GM19328 (cell line): Measurements from ENCODE around the gene SLC6A4.
"Not testable (repeated sequence)": the region's sequence is repeated elsewhere in the genome, so short reads cannot be mapped to it uniquely, and the experiment has no call there.

Source experiments
- ATAC-seq: cut with Tn5 transposase; IDR thresholded peaks from one replicate; pipeline ENCODE4 v1.9.1; 2021; ENCODE audit warnings: mild to moderate bottlenecking, moderate library complexity; ENCODE audit not compliant: unreplicated experiment

Gene SLC6A4

DNA sequence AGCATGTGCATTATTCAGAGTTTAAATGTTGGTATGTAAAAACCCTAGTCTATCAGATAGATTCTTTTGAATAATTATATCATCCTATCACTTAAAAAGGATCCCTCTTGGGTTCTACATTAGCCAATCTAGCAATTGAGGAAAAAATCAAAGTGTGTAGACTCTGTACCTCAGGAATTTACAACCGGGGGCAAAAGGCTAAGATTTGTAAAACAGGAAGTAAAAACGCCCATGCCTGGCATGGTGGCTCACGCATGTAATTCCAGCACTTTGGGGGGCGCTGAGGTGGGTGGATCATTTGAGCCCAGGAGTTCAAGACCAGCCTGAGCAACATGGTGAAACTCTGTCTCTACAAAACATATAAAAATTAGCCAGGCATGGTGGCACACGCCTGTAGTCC, 58.6 kb downstream of the SLC6A4 start:
- no peak for ATAC-seq

GRCh38 chr17:30174556-30174955, 60.9 kb downstream of the SLC6A4 start:
- ATAC-seq: no peak

DNA sequence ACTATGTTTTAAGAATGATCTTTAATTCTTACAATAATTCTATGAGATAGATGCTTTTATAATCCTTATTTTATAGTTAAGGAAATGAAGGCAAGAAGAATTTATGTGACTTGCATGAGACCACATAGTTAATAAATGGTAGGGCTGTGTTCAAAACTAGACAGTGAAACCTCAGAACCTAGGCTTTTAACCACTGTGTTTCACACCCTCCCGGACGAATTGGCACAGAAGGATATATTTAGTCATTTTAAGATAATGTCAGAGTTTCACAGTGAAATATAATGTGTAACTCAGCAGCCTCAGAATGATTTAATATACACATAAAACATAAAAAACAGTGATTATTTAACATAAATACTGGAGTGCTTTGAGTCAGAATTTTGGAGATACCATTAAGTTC, 61.8 kb downstream of the SLC6A4 start:
- ATAC-seq: no peak

DNA sequence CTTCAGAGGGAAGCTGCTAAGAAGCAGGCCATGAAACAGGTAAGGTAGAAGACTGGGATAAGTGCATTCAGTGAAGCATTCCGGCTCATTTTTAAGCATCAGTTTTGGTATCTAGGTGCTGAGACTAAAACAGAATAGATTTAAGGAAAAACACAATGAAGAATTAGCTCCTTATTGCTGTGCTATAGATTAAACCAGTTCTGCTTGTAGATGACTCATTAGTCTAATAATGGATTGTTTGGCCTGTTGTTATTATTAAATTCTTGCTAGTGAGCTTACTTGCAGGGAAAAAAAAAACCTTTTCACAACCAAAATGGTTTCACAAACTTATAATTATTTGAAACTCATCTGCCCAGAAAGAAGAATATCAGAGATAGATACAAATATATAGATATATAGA, 62.9 kb downstream of the SLC6A4 start:
- ATAC-seq: no peak

DNA sequence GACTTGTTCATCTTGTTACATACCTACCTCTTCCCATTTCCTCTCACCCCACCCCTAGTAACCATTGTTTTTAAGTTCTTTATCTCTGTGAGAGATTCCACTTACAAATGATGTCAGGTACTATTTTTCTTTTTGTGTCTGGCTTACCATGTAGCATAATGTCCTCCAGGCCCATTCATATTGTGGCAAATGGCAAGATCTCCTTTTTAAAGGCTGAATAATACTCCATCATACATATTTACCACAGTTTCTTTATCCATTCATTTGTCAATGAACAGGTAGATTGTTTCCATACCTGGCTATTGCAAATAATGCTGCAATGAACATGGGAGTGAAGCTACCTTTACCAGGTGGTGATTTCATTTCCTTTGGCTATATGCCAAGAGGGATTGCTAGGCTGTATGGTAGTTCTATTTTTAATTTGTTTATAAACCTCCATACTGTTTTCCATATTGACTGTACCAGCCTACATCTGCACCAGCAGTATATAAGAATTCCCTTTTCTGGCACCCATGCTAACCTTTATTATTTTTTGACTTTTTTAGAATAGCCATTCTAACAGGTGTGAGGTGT, 65.0 kb downstream of the SLC6A4 start:
- ATAC-seq: no peak

DNA sequence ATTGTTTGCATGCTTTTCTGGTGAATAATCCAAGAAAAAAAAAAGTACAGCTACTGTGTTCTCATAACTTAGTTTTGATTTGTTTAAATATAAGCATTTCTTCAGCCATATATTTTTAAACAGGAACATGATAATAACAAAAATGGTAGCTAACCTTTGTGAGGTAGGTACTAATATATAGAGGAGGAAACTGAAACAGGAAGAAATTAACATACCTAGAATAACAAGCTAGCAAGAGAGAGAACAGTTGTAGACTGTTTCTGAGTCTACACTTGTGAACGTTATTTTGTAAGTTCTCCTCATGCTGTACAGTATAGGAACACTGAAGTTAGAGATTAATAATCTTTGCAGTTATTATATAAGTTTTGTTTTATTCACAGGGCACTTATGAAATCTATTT, 69.5 kb downstream of the SLC6A4 start:
- ATAC-seq: no peak

DNA sequence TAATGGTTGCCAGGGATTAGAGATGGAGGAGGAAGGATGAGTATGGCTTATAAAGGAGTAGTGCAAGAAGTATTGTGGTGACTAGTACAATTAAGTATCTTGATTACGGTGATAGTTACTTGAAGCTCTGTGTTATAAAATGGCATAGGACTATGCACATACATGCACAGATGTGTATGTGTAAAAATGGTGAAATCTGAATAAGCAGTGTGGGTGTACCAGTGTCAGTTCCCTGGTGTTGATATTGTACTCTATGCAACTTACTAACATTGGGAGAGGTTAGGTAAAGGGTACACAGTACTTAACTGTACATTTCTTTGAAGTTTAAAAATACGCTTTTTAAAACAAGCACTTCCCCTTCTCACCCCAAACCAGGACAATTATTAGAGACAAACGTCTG, 70.3 kb downstream of the SLC6A4 start:
- ATAC-seq: no peak

- no peak for ATAC-seq
Observed at GRCh38 chr17:30164531-30164930, 71.0 kb downstream of the SLC6A4 start.

- ATAC-seq: no peak
Observed at GRCh38 chr17:30161601-30162000, 73.9 kb downstream of the SLC6A4 start.

DNA sequence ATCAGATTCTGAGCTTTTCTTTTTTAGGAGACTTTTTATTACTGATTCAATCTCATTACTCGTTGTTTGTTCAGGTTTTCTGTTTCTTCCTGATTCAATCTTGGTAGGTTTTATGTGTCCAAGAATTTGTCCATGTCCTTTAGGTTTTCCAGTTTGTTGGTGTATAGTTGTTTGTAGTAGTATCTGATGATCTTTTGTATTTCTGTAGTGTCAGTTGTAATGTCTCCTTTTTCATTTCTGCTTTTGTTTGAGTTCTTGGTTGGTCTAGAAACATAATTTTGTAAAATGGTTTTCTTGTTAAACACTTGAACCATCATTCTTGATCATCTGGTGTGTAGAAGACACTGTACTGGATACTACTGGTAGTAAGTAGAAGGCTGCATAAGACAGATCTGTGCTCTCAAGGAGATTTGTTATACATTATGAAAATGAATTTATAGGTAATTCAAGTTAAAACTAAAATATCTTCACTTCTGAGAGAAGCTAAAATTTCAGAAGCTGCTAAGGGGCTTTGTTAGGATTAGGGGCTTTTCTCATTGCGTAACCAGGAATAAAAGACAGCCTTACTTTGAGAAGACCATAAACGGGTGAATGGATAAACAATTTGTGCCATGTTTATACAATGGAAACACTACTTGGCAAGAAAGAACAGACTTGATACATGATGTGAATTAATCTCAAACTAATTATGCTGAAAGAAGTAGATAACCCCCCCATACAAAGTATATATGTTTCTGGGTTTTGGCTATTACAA, 74.9 kb downstream of the SLC6A4 start:
- no peak for ATAC-seq

DNA sequence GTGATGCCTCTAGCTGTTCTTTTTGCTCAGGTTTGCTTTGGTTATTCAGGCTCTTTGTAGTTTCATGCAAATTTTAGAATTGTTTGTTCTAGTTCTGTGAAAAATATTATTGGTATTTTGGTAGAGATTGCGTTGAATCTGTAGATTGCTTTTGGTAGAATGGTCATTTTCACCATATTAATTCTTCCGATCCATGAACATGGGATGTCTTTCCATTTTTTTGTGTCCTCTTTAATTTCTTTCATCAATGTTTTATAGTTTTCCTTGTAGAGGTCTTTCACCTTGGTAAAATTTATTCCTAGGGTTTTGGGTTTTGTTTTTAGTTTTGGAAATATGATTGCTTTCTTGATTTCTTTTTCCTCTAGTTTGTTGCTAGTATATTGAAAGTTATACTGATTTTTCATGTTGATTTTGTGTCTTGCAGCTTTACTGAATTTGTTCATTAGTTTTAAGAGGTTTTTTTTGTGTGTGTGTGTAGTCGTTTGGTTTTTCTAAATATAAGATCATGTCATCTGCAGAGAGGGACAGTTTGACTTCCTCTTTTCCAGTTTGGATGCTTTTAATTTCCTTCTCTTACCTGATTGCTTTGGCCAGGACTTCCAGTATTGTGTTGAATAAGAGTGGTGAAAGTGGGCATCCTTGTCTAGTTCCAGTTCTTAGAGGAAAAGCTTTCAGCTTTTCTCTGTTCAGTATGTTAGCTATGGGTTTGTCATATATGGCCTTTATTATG, 76.4 kb downstream of the SLC6A4 start:
- no peak for ATAC-seq

DNA sequence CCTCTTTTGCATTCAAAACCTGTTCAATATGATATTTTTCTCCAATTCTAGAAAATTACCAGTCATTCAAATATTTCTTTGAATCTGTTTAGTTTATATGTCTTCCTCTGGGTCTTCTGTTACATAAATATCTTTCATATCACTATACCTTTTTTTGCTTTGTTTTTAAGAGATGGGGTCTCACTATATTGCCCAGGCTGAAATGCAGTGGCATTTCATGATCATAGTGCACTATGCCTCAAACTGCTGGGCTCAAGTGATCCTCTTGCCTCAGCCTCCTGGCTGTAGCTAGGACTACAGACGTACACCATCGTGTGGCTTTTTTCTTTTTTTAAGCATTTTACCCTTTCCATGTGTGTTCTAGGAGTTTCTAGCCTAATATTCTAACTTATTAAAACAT, 80.1 kb downstream of the SLC6A4 start:
- ATAC-seq: no peak

DNA sequence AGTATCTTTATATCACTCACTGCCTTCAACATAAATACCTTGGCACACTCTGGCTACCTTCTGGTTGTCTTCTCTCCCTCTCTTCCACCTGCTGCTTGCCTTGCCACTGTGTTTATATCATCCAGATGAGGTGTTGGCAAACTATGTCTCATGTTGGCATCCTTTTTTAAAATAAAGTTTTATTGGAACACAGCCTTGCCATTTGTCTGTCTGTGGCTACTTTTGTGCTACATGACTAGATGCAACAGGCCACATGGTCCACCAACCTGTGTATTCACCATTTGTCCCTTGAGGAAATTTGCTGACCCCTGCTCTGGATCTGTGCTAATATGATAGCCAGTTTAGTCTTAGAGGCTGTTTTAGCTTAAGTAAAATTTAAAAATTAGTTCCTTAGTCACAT, 82.0 kb downstream of the SLC6A4 start:
- no peak for ATAC-seq

- ATAC-seq: no peak
Observed at GRCh38 chr17:30151471-30151870, 84.0 kb downstream of the SLC6A4 start.

DNA sequence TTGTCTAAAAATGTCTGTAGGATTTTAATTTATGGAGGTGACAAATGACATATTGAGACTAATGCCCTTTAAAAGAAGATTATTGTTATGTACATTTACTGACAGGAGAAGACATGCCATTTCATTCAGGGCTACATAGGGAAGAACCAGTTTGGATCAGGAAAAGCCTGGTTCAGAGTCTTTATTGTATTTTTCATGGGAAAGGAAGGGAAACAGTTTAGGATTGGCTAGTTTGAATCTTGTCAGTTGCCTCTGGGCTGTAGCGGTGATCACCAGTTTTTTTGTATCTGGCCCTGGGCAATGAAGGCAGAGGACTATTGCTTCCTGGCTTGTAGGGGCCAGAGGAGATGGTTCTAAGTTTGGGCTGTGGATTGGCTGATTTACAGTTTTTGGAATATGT, 87.1 kb downstream of the SLC6A4 start:
- ATAC-seq: no peak

- not testable (repeated sequence) for ATAC-seq
Observed at GRCh38 chr17:30147860-30148259, 87.6 kb downstream of the SLC6A4 start.
